CD8-positive, alpha-beta memory T cell (primary cell): ENCODE measurements around the gene TPP1. TPM values are rescaled to one million over a fixed set of nuclear protein-coding genes. Genes with fewer than 3 reads are reported as not detected.

Experiments
- CTCF ChIA-PET: fragments of 350-600 bp; sonication (Branson Sonifier 250); formaldehyde crosslinking; loops from one replicate; lab custom pipeline; 2021; ENCODE audit warnings: antibody characterized with exemption; lab: Charles Lee
- POLR2A ChIA-PET: fragments of 350-600 bp; sonication (Branson Sonifier 250); formaldehyde crosslinking; loops from one replicate; lab custom pipeline; 2021; ENCODE audit warnings: antibody characterized with exemption; lab: Charles Lee
- DNase-seq, 5 donors: peaks; one replicate each; pipeline versions ENCODE4 v3.0.0 to v3.0.0-alpha.2; 2020 to 2022; ENCODE audit warnings: mixed read lengths in 1 of 5
- H3K27ac ChIP-seq: one replicate; pipeline ENCODE4 v1.7.0; 2013; ENCODE audit warnings: low read depth, mild to moderate bottlenecking, low read length, moderate library complexity
- H3K27me3 ChIP-seq: 2 replicates; pipeline ENCODE4 v1.7.0; 2013; ENCODE audit warnings: low read length, mild to moderate bottlenecking; ENCODE audit not compliant: insufficient read depth, poor library complexity, severe bottlenecking
- H3K36me3 ChIP-seq: 2 replicates; pipeline ENCODE4 v1.7.0; 2013; ENCODE audit warnings: mild to moderate bottlenecking, low read length, moderate library complexity; ENCODE audit not compliant: insufficient read depth
- H3K4me1 ChIP-seq: 2 replicates; pipeline ENCODE4 v1.7.0; 2013; ENCODE audit warnings: mild to moderate bottlenecking, low read length, moderate library complexity; ENCODE audit not compliant: insufficient read depth
- H3K4me3 ChIP-seq: 2 replicates; pipeline ENCODE4 v1.7.0; 2013; ENCODE audit warnings: mild to moderate bottlenecking, low read length
- H3K9me3 ChIP-seq: 2 replicates; pipeline ENCODE4 v1.7.0; 2013; ENCODE audit warnings: mild to moderate bottlenecking, low read length
- H3K27ac Mint-ChIP-seq, 8 donors: one replicate each; pipeline ENCODE4 v1.8.0; 2020 to 2021; ENCODE audit warnings: mixed read lengths in 8 of 8, mild to moderate bottlenecking in 6 of 8, inconsistent platforms in 3 of 8, moderate library complexity in 3 of 8
- H3K27me3 Mint-ChIP-seq, 2 donors: one replicate each; pipeline ENCODE4 v1.8.0; 2020 to 2021; ENCODE audit warnings: mixed read lengths in 2 of 2, mild to moderate bottlenecking in 1 of 2, moderate library complexity in 1 of 2
- H3K36me3 Mint-ChIP-seq, 3 donors: one replicate each; pipeline ENCODE4 v1.8.0; 2020 to 2021; ENCODE audit warnings: mixed read lengths in 3 of 3, inconsistent platforms in 1 of 3, mild to moderate bottlenecking in 1 of 3
- H3K4me1 Mint-ChIP-seq, 3 donors: one replicate each; pipeline ENCODE4 v1.8.0; 2020 to 2021; ENCODE audit warnings: mixed read lengths in 3 of 3, inconsistent platforms in 1 of 3, mild to moderate bottlenecking in 1 of 3
- H3K4me3 Mint-ChIP-seq, 7 donors: one replicate each; pipeline ENCODE4 v1.8.0; 2020 to 2021; ENCODE audit warnings: mixed read lengths in 7 of 7, mild to moderate bottlenecking in 6 of 7, moderate library complexity in 4 of 7, inconsistent platforms in 2 of 7
- H3K9me3 Mint-ChIP-seq, 5 donors: one replicate each; pipeline ENCODE4 v1.8.0; 2020 to 2022; ENCODE audit warnings: mixed read lengths in 5 of 5, mild to moderate bottlenecking in 3 of 5, moderate library complexity in 2 of 5, inconsistent platforms in 1 of 5
- polyA plus RNA-seq: library from polyadenylated mRNA; unstranded; fragments of 300-500 nt; fragmentation: Illumina TruSeq; gene quantifications from one replicate; pipeline ENCODE4 v1.2.3, GENCODE V29; 2021
- total RNA-seq, 2 experiments: library from RNA; stranded (reverse); gene quantifications; one replicate each; pipeline ENCODE4 v1.2.3, GENCODE V29; 2021

Gene TPP1
- total and polyA plus RNA-seq, 3 experiments from 2014 or later = 57.2 to 165 (median 61.6) TPM

DNA sequence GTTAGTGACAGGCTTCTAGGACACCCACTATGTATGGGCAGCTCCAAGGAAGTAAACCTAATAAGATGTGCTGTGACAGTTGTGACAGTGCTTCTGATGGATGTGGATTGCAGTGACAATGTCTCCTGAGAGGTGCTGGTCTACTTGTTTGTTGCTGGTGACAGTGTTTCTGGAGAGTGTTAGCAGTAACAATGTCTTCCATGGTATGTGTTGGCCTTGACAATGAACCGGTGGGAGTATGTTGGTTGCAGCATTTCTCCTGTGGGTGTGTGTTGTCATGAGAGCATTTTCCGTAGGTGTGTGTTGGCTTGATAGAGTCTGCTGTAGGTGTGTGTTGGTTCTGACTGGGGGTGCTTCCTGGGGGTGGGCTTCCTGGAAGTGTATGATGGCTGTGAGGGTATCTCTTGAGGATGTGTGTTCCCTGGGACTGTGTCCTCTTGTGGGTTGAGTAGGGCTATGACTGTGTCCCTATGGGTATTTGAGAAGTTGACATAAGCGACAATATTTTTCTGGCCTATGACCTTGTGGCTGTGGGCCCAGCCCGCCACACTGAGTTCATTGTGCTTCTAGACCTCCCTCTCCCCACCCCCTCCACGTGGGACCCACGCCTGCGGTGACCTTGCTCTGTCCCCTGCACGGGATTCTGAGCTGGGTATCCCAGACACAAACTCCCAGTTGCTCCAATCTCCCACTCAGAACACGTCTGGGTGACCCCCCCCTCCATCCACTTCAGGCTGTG is 35.2 kb upstream of the TPP1 start:
- Mint-ChIP-seq H3K4me3 (no peak overlapping the region), H3K36me3 (no peaks in the 10 kb centered on the region), H3K4me1 (peaks cover 0 to 3% (median 2%) of the 10 kb centered on the region in 3 donors), H3K27ac (no peak overlapping the region), H3K9me3 (no peaks in the 10 kb centered on the region), H3K27me3 (peaks cover 0 to 2% of the 10 kb centered on the region in 2 donors)
- no peak overlapping the region for H3K27ac ChIP-seq
- H3K4me3 ChIP-seq = peak overlapping the region; percentile 40
- ChIA-PET POLR2A (interaction anchor here (1.1 kb wide), 1 partner anchor 43 kb away, joined by 3 read pairs; the partner anchor contains the start of gene TAF10), CTCF (interaction anchor here (1.2 to 2.9 kb wide), 3 partner anchors 13 to 29 kb away, joined by 5 to 8 read pairs (median 7); partner anchors contain the start of gene MRPL17)
- H3K4me1 ChIP-seq = peaks cover 27% of the 10 kb centered on the region
- no peaks in the 10 kb centered on the region for H3K36me3 ChIP-seq
- no peaks in the 10 kb centered on the region for H3K27me3 ChIP-seq
- H3K9me3 ChIP-seq = no peaks in the 10 kb centered on the region
- DNase-seq = peak in 1 of 5 donors; percentile 21

DNA sequence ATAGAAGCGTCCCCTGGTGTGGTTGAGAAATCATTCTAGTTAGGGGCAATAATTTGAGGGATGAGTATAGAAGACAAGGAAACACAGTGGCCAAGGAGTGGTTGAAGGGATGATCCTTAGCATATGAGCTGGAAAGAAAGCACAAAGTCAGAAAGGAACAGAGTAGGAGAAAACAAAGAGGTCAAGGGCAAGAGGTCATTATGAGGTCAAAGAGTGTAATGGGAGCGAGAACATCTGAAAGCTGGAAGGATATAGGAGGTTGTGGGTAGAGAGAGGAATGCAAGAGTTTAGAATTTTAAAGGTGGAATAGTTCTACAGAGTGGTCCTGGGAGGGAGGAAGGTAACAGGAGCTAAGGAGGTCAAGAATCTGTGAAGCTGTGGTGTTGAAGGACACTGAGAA is 34.4 kb upstream of the TPP1 start:
- Histone ChIP-seq H3K27me3 (no peaks in the 10 kb centered on the region), H3K9me3 (no peaks in the 10 kb centered on the region), H3K4me1 (peaks cover 33% of the 10 kb centered on the region), H3K27ac (no peak overlapping the region), H3K4me3 (no peak overlapping the region), H3K36me3 (no peaks in the 10 kb centered on the region)
- Mint-ChIP-seq H3K4me1 (peaks cover 0 to 3% (median 2%) of the 10 kb centered on the region in 3 donors), H3K36me3 (no peaks in the 10 kb centered on the region), H3K27ac (no peak overlapping the region), H3K9me3 (no peaks in the 10 kb centered on the region), H3K27me3 (peaks cover 0 to 2% of the 10 kb centered on the region in 2 donors), H3K4me3 (no peak overlapping the region)
- no peak for DNase-seq
- POLR2A ChIA-PET = interaction anchor here (1.1 kb wide), 1 partner anchor 42 kb away, joined by 3 read pairs; the partner anchor contains the start of gene TAF10
- CTCF ChIA-PET = interaction anchor here (1.2 to 2.9 kb wide), 3 partner anchors 14 to 30 kb away, joined by 5 to 8 read pairs (median 7); partner anchors contain the start of gene MRPL17

DNA sequence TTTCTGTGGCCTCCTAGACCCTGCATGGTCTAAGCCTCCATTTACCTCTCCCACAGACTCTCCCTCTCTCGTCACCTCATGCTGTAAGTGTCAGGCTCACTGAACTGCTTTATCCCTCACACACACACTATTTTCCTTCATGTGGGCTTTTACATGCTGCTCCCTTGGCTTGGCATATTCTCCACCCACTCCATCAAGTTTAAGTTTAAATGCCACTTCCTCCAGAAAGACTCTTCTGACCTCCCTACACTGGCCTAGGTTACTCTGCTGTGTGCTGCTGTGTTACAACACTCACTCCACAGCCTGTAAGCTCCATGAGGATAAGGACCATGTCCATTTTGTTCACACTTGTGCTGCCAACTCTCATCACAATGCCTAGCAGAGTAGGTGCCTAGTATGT is 33.9 kb upstream of the TPP1 start:
- no peak for DNase-seq
- Mint-ChIP-seq H3K9me3 (no peaks in the 10 kb centered on the region), H3K27ac (no peak overlapping the region), H3K4me3 (no peak overlapping the region), H3K4me1 (peaks cover 0 to 3% (median 2%) of the 10 kb centered on the region in 3 donors), H3K27me3 (peaks cover 0 to 2% of the 10 kb centered on the region in 2 donors), H3K36me3 (no peaks in the 10 kb centered on the region)
- H3K36me3 ChIP-seq = no peaks in the 10 kb centered on the region
- no peak overlapping the region for H3K4me3 ChIP-seq
- peaks cover 39% of the 10 kb centered on the region for H3K4me1 ChIP-seq
- H3K27me3 ChIP-seq = no peaks in the 10 kb centered on the region
- CTCF ChIA-PET = interaction anchor here (1.2 to 2.9 kb wide), 3 partner anchors 14 to 30 kb away, joined by 5 to 8 read pairs (median 7); partner anchors contain the start of gene MRPL17
- POLR2A ChIA-PET = no interaction called here
- H3K9me3 ChIP-seq = no peaks in the 10 kb centered on the region
- no peak overlapping the region for H3K27ac ChIP-seq

DNA sequence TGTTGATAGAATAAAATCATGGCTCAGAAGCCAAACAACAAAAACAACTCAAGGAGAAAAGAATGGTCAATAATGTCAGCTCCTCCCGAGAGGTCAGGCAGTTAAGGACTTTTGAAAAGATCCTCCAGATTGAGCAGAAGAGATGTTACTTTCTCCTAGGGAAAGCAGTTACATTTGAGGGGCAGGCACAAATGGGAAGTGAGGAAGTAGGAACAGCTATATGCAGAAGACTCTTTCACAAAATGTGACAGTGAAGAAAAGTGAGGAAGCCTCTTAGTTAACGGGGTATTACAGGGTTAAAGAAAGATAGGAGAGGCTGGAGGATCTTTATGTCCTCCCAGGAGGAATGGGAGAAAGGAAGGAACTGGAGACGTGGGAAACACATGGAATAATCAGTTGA is 33.0 kb upstream of the TPP1 start:
- Histone ChIP-seq H3K9me3 (no peaks in the 10 kb centered on the region), H3K4me1 (peaks cover 48% of the 10 kb centered on the region), H3K27me3 (no peaks in the 10 kb centered on the region), H3K27ac (no peak overlapping the region), H3K4me3 (no peak overlapping the region), H3K36me3 (no peaks in the 10 kb centered on the region)
- H3K9me3 Mint-ChIP-seq = no peaks in the 10 kb centered on the region
- no peaks in the 10 kb centered on the region for H3K36me3 Mint-ChIP-seq
- peaks cover 0 to 3% (median 2%) of the 10 kb centered on the region in 3 donors for H3K4me1 Mint-ChIP-seq
- H3K4me3 Mint-ChIP-seq = no peak overlapping the region
- H3K27ac Mint-ChIP-seq = no peak overlapping the region
- no peak for DNase-seq
- ChIA-PET CTCF (interaction anchor here (1.0 to 2.9 kb wide), 3 partner anchors 12 to 31 kb away, joined by 3 to 8 read pairs (median 7); partner anchors contain the start of gene MRPL17), POLR2A (no interaction called here)
- H3K27me3 Mint-ChIP-seq = peaks cover 0 to 2% of the 10 kb centered on the region in 2 donors

DNA sequence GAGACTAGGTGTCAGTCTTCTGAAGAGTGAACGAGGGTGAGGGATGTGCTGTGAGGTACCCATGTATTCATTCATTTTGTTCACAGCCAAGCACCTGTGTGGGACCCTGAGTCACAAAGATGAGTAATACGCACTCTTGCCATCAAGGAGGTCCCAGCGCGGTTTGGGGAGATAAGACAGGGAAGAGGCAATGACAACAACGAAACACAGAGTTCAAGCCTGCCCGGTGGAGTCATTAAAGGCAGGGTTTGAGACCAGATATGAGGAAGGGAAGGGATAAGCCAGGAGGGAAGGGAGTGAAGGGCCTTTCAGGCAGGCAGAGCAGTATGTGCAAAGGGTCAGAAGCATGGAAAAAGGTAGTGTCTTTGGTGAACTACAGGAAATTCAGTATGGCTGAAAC is 31.8 kb upstream of the TPP1 start:
- H3K27ac ChIP-seq = no peak overlapping the region
- Mint-ChIP-seq H3K4me1 (no peaks in the 10 kb centered on the region), H3K4me3 (no peak overlapping the region), H3K27me3 (no peaks in the 10 kb centered on the region), H3K9me3 (no peaks in the 10 kb centered on the region), H3K27ac (no peak overlapping the region), H3K36me3 (no peaks in the 10 kb centered on the region)
- H3K36me3 ChIP-seq = no peaks in the 10 kb centered on the region
- no peak for DNase-seq
- H3K9me3 ChIP-seq = no peaks in the 10 kb centered on the region
- peaks cover 60% of the 10 kb centered on the region for H3K4me1 ChIP-seq
- no peaks in the 10 kb centered on the region for H3K27me3 ChIP-seq
- H3K4me3 ChIP-seq = no peak overlapping the region
- CTCF ChIA-PET = no interaction called here
- POLR2A ChIA-PET = no interaction called here

DNA sequence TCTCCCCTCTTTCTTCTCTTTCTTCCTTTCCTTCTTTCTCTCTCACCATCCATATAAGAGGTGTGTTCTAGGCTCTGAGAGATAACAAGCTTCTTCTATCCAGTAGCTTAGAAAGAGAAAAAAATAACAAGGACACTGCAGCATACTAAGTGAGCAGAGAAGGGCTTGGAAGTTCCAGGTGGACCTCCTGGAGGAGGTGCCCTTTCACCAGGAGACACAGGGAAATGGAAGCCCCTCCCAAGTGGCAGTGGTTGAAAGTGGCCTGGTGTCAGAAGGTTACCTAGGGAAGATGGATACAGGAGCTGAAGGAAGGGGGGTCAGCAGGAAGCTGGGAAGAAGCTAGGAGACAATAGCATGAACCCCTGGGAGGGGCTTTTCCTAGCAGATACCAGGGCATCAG is 30.9 kb upstream of the TPP1 start:
- Histone ChIP-seq H3K27me3 (no peaks in the 10 kb centered on the region), H3K4me1 (peaks cover 69% of the 10 kb centered on the region), H3K36me3 (no peaks in the 10 kb centered on the region), H3K4me3 (no peak overlapping the region), H3K27ac (no peak overlapping the region), H3K9me3 (no peaks in the 10 kb centered on the region)
- ChIA-PET CTCF (interaction anchor here (1.1 to 2.9 kb wide), 3 partner anchors 18 to 33 kb away, joined by 3 to 14 read pairs (median 4); partner anchors contain the start of gene MRPL17), POLR2A (interaction anchor here (0.6 kb wide), 1 partner anchor 950 kb away, joined by 4 read pairs; no protein-coding TSS in a partner anchor)
- H3K4me3 Mint-ChIP-seq = no peak overlapping the region
- no peaks in the 10 kb centered on the region for H3K9me3 Mint-ChIP-seq
- no peaks in the 10 kb centered on the region for H3K36me3 Mint-ChIP-seq
- H3K27ac Mint-ChIP-seq = no peak overlapping the region
- no peak for DNase-seq
- H3K4me1 Mint-ChIP-seq = no peaks in the 10 kb centered on the region
- peaks cover 0 to 1% of the 10 kb centered on the region in 2 donors for H3K27me3 Mint-ChIP-seq

DNA sequence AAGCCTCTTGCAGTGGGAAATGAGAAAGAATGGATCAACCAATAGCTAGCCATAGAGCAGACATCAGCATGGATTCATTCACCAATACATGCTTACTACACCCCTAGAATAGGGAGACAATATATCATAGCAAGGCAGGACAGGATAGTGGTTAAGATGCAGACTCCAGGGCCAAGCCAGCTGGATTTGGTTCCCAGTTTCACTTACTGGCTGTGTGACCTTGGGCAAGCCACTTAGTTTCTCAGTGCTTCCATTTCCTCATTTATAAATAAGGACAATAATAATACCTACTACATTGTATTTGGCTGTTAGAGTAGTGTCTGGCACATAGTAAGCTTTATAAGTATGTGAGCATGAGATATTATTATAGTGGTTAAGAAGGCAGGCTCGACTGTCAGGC is 29.3 kb upstream of the TPP1 start:
- Histone ChIP-seq H3K9me3 (no peaks in the 10 kb centered on the region), H3K4me3 (no peak overlapping the region), H3K27me3 (no peaks in the 10 kb centered on the region), H3K36me3 (no peaks in the 10 kb centered on the region), H3K4me1 (peaks cover 68% of the 10 kb centered on the region), H3K27ac (no peak overlapping the region)
- no peak overlapping the region for H3K4me3 Mint-ChIP-seq
- no peak for DNase-seq
- H3K27ac Mint-ChIP-seq = no peak overlapping the region
- peaks cover 0 to 1% of the 10 kb centered on the region in 2 donors for H3K27me3 Mint-ChIP-seq
- CTCF ChIA-PET = interaction anchor here (1.3 to 2.9 kb wide), 5 partner anchors 20 to 35 kb away, joined by 3 to 14 read pairs (median 4); partner anchors contain the start of gene MRPL17
- no peaks in the 10 kb centered on the region for H3K9me3 Mint-ChIP-seq
- no peaks in the 10 kb centered on the region for H3K36me3 Mint-ChIP-seq
- POLR2A ChIA-PET = interaction anchor here (1.0 kb wide), 1 partner anchor 37 kb away, joined by 3 read pairs; the partner anchor contains the start of gene TAF10
- H3K4me1 Mint-ChIP-seq = no peaks in the 10 kb centered on the region

DNA sequence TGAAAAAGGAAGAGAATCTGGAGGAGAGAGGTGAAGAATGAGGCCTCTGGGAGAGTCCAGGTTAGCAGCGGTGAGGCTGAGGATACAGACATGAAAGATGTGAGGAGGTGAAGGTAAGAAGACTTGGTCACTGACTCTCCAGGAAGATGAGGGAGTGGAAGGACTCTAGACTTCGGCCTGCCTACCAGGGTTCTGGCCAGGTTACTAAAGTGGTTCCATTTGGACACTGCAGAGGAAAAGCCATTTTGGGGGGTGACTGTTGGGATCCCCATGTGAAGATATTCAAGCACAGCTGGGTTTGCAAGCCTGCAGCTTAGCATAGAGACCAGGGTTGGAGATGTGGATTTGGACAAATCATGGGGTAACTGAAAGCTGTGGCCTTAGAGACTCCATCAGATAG is 28.6 kb upstream of the TPP1 start:
- Mint-ChIP-seq H3K9me3 (no peaks in the 10 kb centered on the region), H3K36me3 (no peaks in the 10 kb centered on the region)
- POLR2A ChIA-PET = interaction anchor here (0.6 to 1.8 kb wide), 3 partner anchors 27 to 36 kb away, joined by 3 to 10 read pairs (median 8); partner anchors contain the start of genes TAF10 and TPP1

More for the DNA sequence above, 28.6 kb upstream of the TPP1 start:
- no peak overlapping the region for H3K27ac Mint-ChIP-seq
- CTCF ChIA-PET = interaction anchor here (0.9 to 2.9 kb wide), 11 partner anchors 13 to 117 kb away, joined by 3 to 14 read pairs (median 4); partner anchors contain the start of gene MRPL17
- H3K27me3 Mint-ChIP-seq = peaks cover 0 to 1% of the 10 kb centered on the region in 2 donors
- H3K4me3 Mint-ChIP-seq = no peak overlapping the region
- Histone ChIP-seq H3K9me3 (no peaks in the 10 kb centered on the region), H3K36me3 (no peaks in the 10 kb centered on the region), H3K4me3 (peak overlapping the region; percentile 40), H3K27ac (no peak overlapping the region), H3K27me3 (no peaks in the 10 kb centered on the region), H3K4me1 (peaks cover 64% of the 10 kb centered on the region)
- DNase-seq = no peak
- no peaks in the 10 kb centered on the region for H3K4me1 Mint-ChIP-seq
